H9 (cell line): Measurements from ENCODE around the gene INO80. TPM values are rescaled to one million over a fixed set of nuclear protein-coding genes. Genes with fewer than 3 reads are reported as not detected.
"Not testable (repeated sequence)": the region's sequence is repeated elsewhere in the genome, so short reads cannot be mapped to it uniquely, and the experiment has no call there.

ENCODE experiments used
- DNase-seq: peaks from one replicate; pipeline ENCODE4 v3.0.0-alpha.2; 2017
- H2AFZ ChIP-seq: one replicate; pipeline ENCODE4 v1.6.1; 2013; ENCODE audit warnings: mild to moderate bottlenecking, low read length, control low read depth, moderate library complexity
- H2AK5ac ChIP-seq: 2 replicates; pipeline ENCODE4 v1.6.1; 2013; ENCODE audit warnings: low read length, control low read depth, mixed read lengths; ENCODE audit not compliant: insufficient read length
- H2BK120ac ChIP-seq: one replicate; pipeline ENCODE4 v1.6.1; 2013; ENCODE audit warnings: low read depth, mild to moderate bottlenecking, low read length, control low read depth, inconsistent platforms; ENCODE audit not compliant: poor library complexity, severe bottlenecking
- H2BK12ac ChIP-seq: 2 replicates; pipeline ENCODE4 v1.6.1; 2013; ENCODE audit warnings: low read length, control low read depth, mixed read lengths, low read depth; ENCODE audit not compliant: insufficient read length
- H2BK15ac ChIP-seq: 2 replicates; pipeline ENCODE4 v1.6.1; 2013; ENCODE audit warnings: low read depth, low read length, control low read depth
- H2BK20ac ChIP-seq: one replicate; pipeline ENCODE4 v1.6.1; 2013; ENCODE audit warnings: low read depth, mild to moderate bottlenecking, low read length, control low read depth, inconsistent platforms; ENCODE audit not compliant: poor library complexity, severe bottlenecking
- H2BK5ac ChIP-seq: 2 replicates; pipeline ENCODE4 v1.6.1; 2013; ENCODE audit warnings: low read length, control low read depth, mixed read lengths; ENCODE audit not compliant: insufficient read length
- H3K14ac ChIP-seq: 2 replicates; pipeline ENCODE4 v1.6.1; 2013; ENCODE audit warnings: low read length, control low read depth; ENCODE audit not compliant: insufficient read depth
- H3K18ac ChIP-seq: 2 replicates; pipeline ENCODE4 v1.6.1; 2013; ENCODE audit warnings: low read depth, mild to moderate bottlenecking, mixed read lengths, low read length, control low read depth; ENCODE audit not compliant: insufficient read length
- H3K23ac ChIP-seq: 2 replicates; pipeline ENCODE4 v1.6.1; 2013; ENCODE audit warnings: low read length, control low read depth, mixed read lengths, low read depth; ENCODE audit not compliant: insufficient read length
- H3K23me2 ChIP-seq: 2 replicates; pipeline ENCODE4 v1.6.1; 2013; ENCODE audit warnings: low read depth, mild to moderate bottlenecking, mixed read lengths, low read length, control low read depth; ENCODE audit not compliant: insufficient read length, poor library complexity, severe bottlenecking
- H3K27ac ChIP-seq: 2 replicates; pipeline ENCODE4 v1.5.1; 2013; ENCODE audit warnings: low read length, control low read depth, mixed read lengths, low read depth; ENCODE audit not compliant: insufficient read length
- H3K27me3 ChIP-seq: 2 replicates; pipeline ENCODE4 v1.6.1; 2013; ENCODE audit warnings: low read length, control low read depth, inconsistent platforms; ENCODE audit not compliant: insufficient read depth
- H3K4ac ChIP-seq: 2 replicates; pipeline ENCODE4 v1.6.1; 2013; ENCODE audit warnings: low read depth, mild to moderate bottlenecking, control low read depth, inconsistent platforms, low read length, moderate library complexity
- H3K4me1 ChIP-seq: 2 replicates; pipeline ENCODE4 v1.6.1; 2013; ENCODE audit warnings: low read length, control low read depth, inconsistent platforms; ENCODE audit not compliant: insufficient read depth
- H3K4me2 ChIP-seq: 2 replicates; pipeline ENCODE4 v1.6.1; 2013; ENCODE audit warnings: low read length, control low read depth, mixed read lengths; ENCODE audit not compliant: insufficient read length, insufficient read depth
- H3K56ac ChIP-seq: 2 replicates; pipeline ENCODE4 v1.6.1; 2013; ENCODE audit warnings: low read depth, mild to moderate bottlenecking, mixed read lengths, low read length, control low read depth; ENCODE audit not compliant: insufficient read length
- H3K79me1 ChIP-seq: 2 replicates; pipeline ENCODE4 v1.6.1; 2013; ENCODE audit warnings: low read depth, mild to moderate bottlenecking, moderate library complexity, low read length, control low read depth, inconsistent platforms; ENCODE audit not compliant: insufficient read depth, poor library complexity, severe bottlenecking
- H3K79me2 ChIP-seq: 2 replicates; pipeline ENCODE4 v1.6.1; 2013; ENCODE audit warnings: low read length, control low read depth, inconsistent platforms; ENCODE audit not compliant: insufficient read depth
- H3K9ac ChIP-seq: 2 replicates; pipeline ENCODE4 v1.6.1; 2013; ENCODE audit warnings: low read length, control low read depth, mixed read lengths; ENCODE audit not compliant: insufficient read length; ENCODE audit errors: extremely low read depth
- H3K9me3 ChIP-seq: one replicate; pipeline ENCODE4 v1.6.1; 2013; ENCODE audit warnings: low read depth, low read length, inconsistent platforms; ENCODE audit not compliant: control insufficient read depth
- H3T11ph ChIP-seq: one replicate; pipeline ENCODE4 v1.6.1; 2013; ENCODE audit warnings: mild to moderate bottlenecking, low read length, control low read depth, inconsistent platforms
- H4K20me1 ChIP-seq: one replicate; pipeline ENCODE4 v1.6.1; 2013; ENCODE audit not compliant: control insufficient read depth, insufficient read length, insufficient read depth
- H4K5ac ChIP-seq: 2 replicates; pipeline ENCODE4 v1.6.1; 2013; ENCODE audit warnings: low read depth, mild to moderate bottlenecking, mixed read lengths, low read length, control low read depth; ENCODE audit not compliant: insufficient read length
- H4K8ac ChIP-seq: replicated peaks from 2 replicates; pipeline ENCODE4 v1.6.1; 2013; ENCODE audit warnings: low read length, control low read depth, mixed read lengths, low read depth; ENCODE audit not compliant: insufficient read length
- H4K91ac ChIP-seq: 2 replicates; pipeline ENCODE4 v1.6.1; 2013; ENCODE audit warnings: low read depth, mild to moderate bottlenecking, moderate library complexity, mixed read lengths, low read length, control low read depth; ENCODE audit not compliant: insufficient read length
- H3K27ac Mint-ChIP-seq, 3 experiments: 2 replicates in 2 of 3; 3 replicates in 1 of 3; pipeline ENCODE4 v1.8.0; 2020 to 2021; ENCODE audit warnings: mixed read lengths in 3 of 3, mild to moderate bottlenecking in 1 of 3, moderate library complexity in 1 of 3
- H3K27me3 Mint-ChIP-seq: 2 replicates; pipeline ENCODE4 v1.8.0; 2021; ENCODE audit warnings: low read depth, mild to moderate bottlenecking, moderate library complexity, mixed read lengths
- H3K36me3 Mint-ChIP-seq, 3 experiments: 2 replicates in 2 of 3; 3 replicates in 1 of 3; pipeline ENCODE4 v1.8.0; 2020 to 2021; ENCODE audit warnings: low read depth in 3 of 3, mixed read lengths in 3 of 3; ENCODE audit not compliant: insufficient read depth in 1 of 3
- H3K4me1 Mint-ChIP-seq, 2 experiments: 2 replicates each; pipeline ENCODE4 v1.8.0; 2020; ENCODE audit warnings: mixed read lengths in 2 of 2
- H3K4me3 Mint-ChIP-seq, 2 experiments: 2 replicates in 1 of 2; 3 replicates in 1 of 2; pipeline ENCODE4 v1.8.0; 2020 to 2021; ENCODE audit warnings: mild to moderate bottlenecking in 2 of 2, mixed read lengths in 2 of 2, moderate library complexity in 1 of 2
- H3K9me3 Mint-ChIP-seq, 2 experiments: 2 replicates in 1 of 2; 3 replicates in 1 of 2; pipeline ENCODE4 v1.8.0; 2020; ENCODE audit warnings: mild to moderate bottlenecking in 2 of 2, mixed read lengths in 2 of 2, moderate library complexity in 1 of 2
- WGBS: extraction: QIAGEN DNeasy Blood & Tissue Kit; methylation state at CpG from one replicate; pipeline ENCODE4 v1.1.7; 2013; ENCODE audit warnings: missing lambda C conversion rate, low lambda C conversion rate, mixed read lengths; ENCODE audit not compliant: insufficient read length; ENCODE audit errors: extremely low coverage; 5-methylcytosine and 5-hydroxymethylcytosine counted together
- total RNA-seq: library from RNA; stranded (reverse); gene quantifications from 2 replicates; pipeline ENCODE4 v1.2.1, GENCODE V29; 2021

The INO80 gene
- total RNA-seq, 1 experiment from 2014 or later: 29.2 TPM

DNA sequence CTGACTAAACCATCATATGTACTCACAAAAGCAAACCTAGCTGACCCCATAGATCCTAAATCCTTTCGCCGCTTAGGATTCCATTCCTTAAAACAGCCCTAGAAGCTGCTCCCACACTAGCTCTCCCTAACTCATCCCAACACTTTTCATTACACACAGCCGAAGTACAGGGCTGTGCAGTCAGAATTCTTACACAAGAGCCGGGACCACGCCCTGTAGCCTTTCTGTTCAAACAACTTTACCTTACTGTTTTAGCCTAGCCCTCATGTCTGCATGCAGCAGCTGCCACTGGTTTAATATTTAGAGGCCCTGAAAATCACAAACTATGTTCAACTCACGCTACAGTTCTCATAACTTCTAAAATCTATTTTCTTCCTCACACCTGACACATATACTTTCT, 19.5 kb upstream of the INO80 start:
- not testable (repeated sequence) for H3K27ac Mint-ChIP-seq, H4K8ac ChIP-seq, H3K23ac ChIP-seq, H2BK20ac ChIP-seq, H3K27ac ChIP-seq, H2AK5ac ChIP-seq, H3K4me1 ChIP-seq, H3K23me2 ChIP-seq, H3K14ac ChIP-seq, H3K4me3 Mint-ChIP-seq, H4K20me1 ChIP-seq, H3K27me3 ChIP-seq, H3K79me2 ChIP-seq, H3K27me3 Mint-ChIP-seq, H4K5ac ChIP-seq, H2BK120ac ChIP-seq, H3K56ac ChIP-seq, H3K9ac ChIP-seq, H4K91ac ChIP-seq, H3T11ph ChIP-seq, H3K18ac ChIP-seq, H2BK15ac ChIP-seq, H3K4ac ChIP-seq, H3K4me2 ChIP-seq, H2BK5ac ChIP-seq, H2BK12ac ChIP-seq, DNase-seq, H2AFZ ChIP-seq, H3K36me3 Mint-ChIP-seq, H3K9me3 ChIP-seq, H3K79me1 ChIP-seq, H3K4me1 Mint-ChIP-seq
- peaks cover 11 to 12% of the 10 kb centered on the region in 2 experiments; a peak in 2 of 5 replicates for H3K9me3 Mint-ChIP-seq
- no CpG with 5 or more reads among the region's 6 CpGs for WGBS
